Measurements from ENCODE around the gene TNFAIP1. TPM values are rescaled to one million over a fixed set of nuclear protein-coding genes. Genes with fewer than 3 reads are reported as not detected.

The TNFAIP1 gene
- polyA plus RNA-seq, 3 donors from 2014 or later: 4.7 to 11.6 (median 6.7) TPM

GRCh38 chr17:28391401-28391800 is 55.8 kb downstream of the TNFAIP1 start:
- peaks cover 20 to 39% (median 29%) of the 10 kb centered on the region in 3 donors for H3K36me3 Mint-ChIP-seq
- H3K4me3 Mint-ChIP-seq: no peak overlapping the region
- H3K9me3 Mint-ChIP-seq: peaks cover 0 to 3% (median 0%) of the 10 kb centered on the region in 6 donors
- no peak overlapping the region for H3K27ac Mint-ChIP-seq
- no peak for DNase-seq
- H3K27me3 Mint-ChIP-seq (ENCODE audit: low read depth in 3 of 3): peaks cover 0 to 2% (median 1%) of the 10 kb centered on the region in 3 donors
- H3K4me1 Mint-ChIP-seq: peaks cover 0 to under 1% of the 10 kb centered on the region in 2 donors

DNA sequence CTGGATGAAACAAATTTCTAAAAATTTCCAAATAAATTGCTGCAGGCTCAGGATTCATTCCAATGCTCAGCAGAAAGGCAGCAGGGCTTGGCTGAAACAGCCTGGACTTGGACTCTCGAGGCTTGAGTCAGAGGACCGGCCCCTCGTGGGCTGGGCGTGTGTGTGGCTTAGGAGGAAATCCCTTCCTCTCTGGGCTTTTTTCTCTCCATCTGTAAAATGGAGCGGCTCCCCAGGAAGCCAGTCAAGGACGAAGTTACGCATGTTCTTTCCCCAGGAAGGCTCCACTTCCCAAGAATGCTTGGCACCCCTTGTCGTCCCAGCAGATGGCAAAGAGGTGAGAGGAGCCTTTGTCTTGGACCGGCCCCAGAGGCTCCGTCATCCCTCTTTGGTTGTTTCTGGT is 56.9 kb downstream of the TNFAIP1 start:
- H3K36me3 Mint-ChIP-seq: peaks cover 23 to 42% (median 29%) of the 10 kb centered on the region in 3 donors
- peaks cover 0 to 3% (median 0%) of the 10 kb centered on the region in 6 donors for H3K9me3 Mint-ChIP-seq
- no peak overlapping the region for H3K27ac Mint-ChIP-seq
- no peak for DNase-seq
- peaks cover 0 to 2% (median 1%) of the 10 kb centered on the region in 3 donors for H3K27me3 Mint-ChIP-seq (ENCODE audit: low read depth in 3 of 3)
- no peaks in the 10 kb centered on the region for H3K4me1 Mint-ChIP-seq
- H3K4me3 Mint-ChIP-seq: no peak overlapping the region

- no peak overlapping the region for H3K27ac Mint-ChIP-seq
- peaks cover 0 to 3% (median 2%) of the 10 kb centered on the region in 3 donors for H3K27me3 Mint-ChIP-seq (ENCODE audit: low read depth in 3 of 3)
- H3K36me3 Mint-ChIP-seq: peaks cover 15 to 40% (median 22%) of the 10 kb centered on the region in 3 donors
- no peaks in the 10 kb centered on the region for H3K4me1 Mint-ChIP-seq
- no peak overlapping the region for H3K4me3 Mint-ChIP-seq
- H3K9me3 Mint-ChIP-seq: peaks cover 0 to 1% (median 0%) of the 10 kb centered on the region in 6 donors
- no peak for DNase-seq
Measured at GRCh38 chr17:28394337-28395116, 59.0 kb downstream of the TNFAIP1 start.

DNA sequence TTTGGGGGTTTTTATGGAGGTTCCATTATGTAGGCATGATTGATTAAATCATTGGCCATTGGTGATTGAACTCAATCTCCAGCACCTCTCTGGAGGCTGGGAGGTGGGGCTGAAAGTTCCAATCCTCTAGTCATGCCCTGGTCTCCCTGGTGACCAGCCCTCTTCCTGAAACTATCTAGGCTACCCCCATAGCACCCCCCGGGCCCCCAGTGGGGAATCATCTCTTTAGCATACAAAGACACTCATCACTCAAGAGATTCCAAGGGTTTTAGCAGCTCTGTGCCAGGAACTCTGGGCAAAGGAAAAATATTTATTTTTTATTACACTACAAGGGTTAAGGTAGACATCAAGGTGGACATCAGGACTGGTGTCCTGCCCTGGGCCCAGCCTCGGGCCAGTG is 59.9 kb downstream of the TNFAIP1 start:
- H3K36me3 Mint-ChIP-seq: peaks cover 13 to 31% (median 14%) of the 10 kb centered on the region in 3 donors
- no peak overlapping the region for H3K4me3 Mint-ChIP-seq
- no peaks in the 10 kb centered on the region for H3K9me3 Mint-ChIP-seq
- no peaks in the 10 kb centered on the region for H3K4me1 Mint-ChIP-seq
- DNase-seq: no peak
- H3K27me3 Mint-ChIP-seq (ENCODE audit: low read depth in 3 of 3): peaks cover 1 to 3% (median 2%) of the 10 kb centered on the region in 3 donors
- no peak overlapping the region for H3K27ac Mint-ChIP-seq

GRCh38 chr17:28395968-28396367 is 60.4 kb downstream of the TNFAIP1 start:
- peaks cover 10 to 26% (median 12%) of the 10 kb centered on the region in 3 donors for H3K36me3 Mint-ChIP-seq
- no peak overlapping the region for H3K27ac Mint-ChIP-seq
- no peak overlapping the region for H3K4me3 Mint-ChIP-seq
- no peak for DNase-seq
- H3K27me3 Mint-ChIP-seq (ENCODE audit: low read depth in 3 of 3): peaks cover 2 to 3% (median 2%) of the 10 kb centered on the region in 3 donors
- H3K9me3 Mint-ChIP-seq: no peaks in the 10 kb centered on the region
- no peaks in the 10 kb centered on the region for H3K4me1 Mint-ChIP-seq

Other genes starting within 250 kb of the TNFAIP1 start
- gene TMEM97, start 16.6 kb upstream of the TNFAIP1 start, polyA plus RNA-seq: 10 to 100 TPM in 2 of 3 donors, 1 to 10 TPM in 1; 9.8 to 13.8 (median 11.4) TPM
- 10 to 100 TPM; 51.1 to 70.4 (median 53.0) TPM for gene IFT20, start 289 bp upstream of the TNFAIP1 start, polyA plus RNA-seq
- gene POLDIP2, start 21.8 kb downstream of the TNFAIP1 start, polyA plus RNA-seq: 100 to 1,000 TPM in 1 of 3 donors, 10 to 100 TPM in 2; 79.0 to 134 (median 80.3) TPM
- not detected for gene SEBOX, start 29.4 kb downstream of the TNFAIP1 start, polyA plus RNA-seq
- not detected for gene VTN, start 34.5 kb downstream of the TNFAIP1 start, polyA plus RNA-seq
- gene SARM1, start 35.9 kb downstream of the TNFAIP1 start, polyA plus RNA-seq: 1 to 10 TPM; 8.0 to 9.2 (median 9.1) TPM
- gene SLC46A1, start 70.5 kb downstream of the TNFAIP1 start, polyA plus RNA-seq: 1 to 10 TPM in 1 of 3 donors, under 1 TPM in 1, not detected in 1; 0.61 to 1.9 TPM
- gene SLC13A2, start 137.9 kb downstream of the TNFAIP1 start, polyA plus RNA-seq: not detected
- not detected for gene FOXN1, start 170.6 kb downstream of the TNFAIP1 start, polyA plus RNA-seq
- gene UNC119, start 216.9 kb downstream of the TNFAIP1 start, polyA plus RNA-seq: 10 to 100 TPM; 45.4 to 61.1 (median 50.4) TPM
- 100 to 1,000 TPM in 1 of 3 donors, 10 to 100 TPM in 2; 71.7 to 135 (median 96.8) TPM for gene PIGS, start 235.8 kb downstream of the TNFAIP1 start, polyA plus RNA-seq
- 10 to 100 TPM; 50.9 to 80.1 (median 53.2) TPM for gene ALDOC, start 241.1 kb downstream of the TNFAIP1 start, polyA plus RNA-seq

All from immature natural killer cell (primary cell).